MM.1S (cell line): ENCODE results near the gene SEC24B.

ENCODE experiments used
- DNase-seq: peaks from one replicate; pipeline ENCODE4 v3.0.0-alpha.2; 2015
- H2AFZ ChIP-seq: fragments of 300-600 bp; sonication (generic); 2 replicates; pipeline ENCODE4 v1.6.0; 2016; ENCODE audit warnings: antibody characterized with exemption, low read length
- H3F3A ChIP-seq: fragments of 300-600 bp; sonication (generic); 2 replicates; pipeline ENCODE4 v1.6.1; 2016; ENCODE audit warnings: mild to moderate bottlenecking, antibody characterized with exemption, low read length, moderate library complexity, mixed read lengths; ENCODE audit not compliant: insufficient read depth
- H3K27ac ChIP-seq: fragments of 300-600 bp; sonication (generic); 2 replicates; pipeline ENCODE4 v1.5.1; 2016; ENCODE audit warnings: mild to moderate bottlenecking, low read length
- H3K27me3 ChIP-seq: fragments of 300-600 bp; sonication (generic); replicated peaks from 2 replicates; pipeline ENCODE4 v1.6.0; 2016; ENCODE audit warnings: low read length; ENCODE audit not compliant: insufficient read depth
- H3K36me3 ChIP-seq: fragments of 300-600 bp; sonication (generic); replicated peaks from 2 replicates; pipeline ENCODE4 v1.6.1; 2016; ENCODE audit warnings: mild to moderate bottlenecking, low read length, mixed read lengths; ENCODE audit not compliant: insufficient read depth
- H3K4me1 ChIP-seq: fragments of 300-600 bp; sonication (generic); 2 replicates; pipeline ENCODE4 v1.6.1; 2016; ENCODE audit warnings: low read length, mixed read lengths
- H3K4me2 ChIP-seq: fragments of 300-600 bp; sonication (generic); 2 replicates; pipeline ENCODE4 v1.6.0; 2016; ENCODE audit warnings: low read depth, low read length
- H3K4me3 ChIP-seq: fragments of 300-600 bp; sonication (generic); 2 replicates; pipeline ENCODE4 v1.5.1; 2016; ENCODE audit warnings: low read length, mixed read lengths
- H3K79me2 ChIP-seq: fragments of 300-600 bp; sonication (generic); 2 replicates; pipeline ENCODE4 v1.6.1; 2016; ENCODE audit warnings: mixed run types, low read length, mixed read lengths
- H3K9ac ChIP-seq: fragments of 300-600 bp; sonication (generic); 2 replicates; pipeline ENCODE4 v1.6.1; 2016; ENCODE audit warnings: low read length, mixed read lengths
- H3K9me2 ChIP-seq: fragments of 300-600 bp; sonication (generic); replicated peaks from 2 replicates; pipeline ENCODE4 v1.6.1; 2016; ENCODE audit warnings: mild to moderate bottlenecking, low read length, mixed read lengths; ENCODE audit not compliant: insufficient read depth
- H3K9me3 ChIP-seq: fragments of 300-600 bp; sonication (generic); replicated peaks from 2 replicates; pipeline ENCODE4 v1.6.1; 2016; ENCODE audit warnings: mild to moderate bottlenecking, low read length, mixed read lengths; ENCODE audit not compliant: insufficient read depth
- H4K20me1 ChIP-seq: fragments of 300-600 bp; sonication (generic); 2 replicates; pipeline ENCODE4 v1.6.1; 2016; ENCODE audit warnings: mild to moderate bottlenecking, low read length, moderate library complexity, mixed read lengths; ENCODE audit not compliant: insufficient read depth
- EZH2 ChIP-seq: fragments of 300-600 bp; sonication (generic); optimal IDR thresholded peaks from 2 replicates; pipeline ENCODE3; 2017; ENCODE audit warnings: low read depth, mild to moderate bottlenecking, antibody characterized with exemption, low read length, mixed read lengths
- EZH2phosphoT487 ChIP-seq: fragments of 300-600 bp; sonication (generic); IDR thresholded peaks from 2 replicates; pipeline ENCODE4 v1.6.1; 2018; ENCODE audit warnings: antibody characterized with exemption, low read length
- TF ChIP-seq, protein P1 (sequence below): fragments of 300-600 bp; sonication (generic); IDR thresholded peaks from 2 replicates; pipeline ENCODE4 v1.5.1; 2016; ENCODE audit warnings: antibody characterized with exemption, low read length, mixed read lengths

Gene SEC24B

DNA sequence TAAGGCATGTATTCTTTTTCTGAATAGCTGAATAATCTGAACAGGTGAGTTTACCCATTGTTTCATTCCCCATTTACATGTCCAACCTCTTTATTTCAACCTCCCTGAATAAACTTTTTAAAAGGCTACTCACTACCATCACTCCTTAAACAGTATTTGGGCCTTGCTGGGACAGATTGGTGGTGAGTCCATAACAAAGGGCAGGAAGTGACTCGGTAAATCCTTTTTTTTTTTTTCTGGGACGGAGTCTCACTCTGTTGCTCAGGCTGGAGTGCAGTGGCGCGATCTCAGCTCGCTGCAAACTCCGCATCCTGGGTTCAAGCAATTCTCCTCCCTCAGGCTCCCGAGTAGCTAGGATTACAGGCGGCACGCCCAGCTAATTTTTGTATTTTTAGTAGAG is 23.4 kb upstream of the SEC24B start:
- Histone ChIP-seq H3K4me3 (no peak overlapping the region), H3K4me2 (no peak overlapping the region), H3K36me3 (no peaks in the 10 kb centered on the region), H3K79me2 (no peaks in the 10 kb centered on the region), H3K27me3 (no peaks in the 10 kb centered on the region), H4K20me1 (no peaks in the 10 kb centered on the region), H2AFZ (no peak overlapping the region), H3K27ac (no peak overlapping the region), H3K4me1 (no peaks in the 10 kb centered on the region), H3K9ac (no peak overlapping the region), H3K9me2 (no peaks in the 10 kb centered on the region), H3K9me3 (no peaks in the 10 kb centered on the region), H3F3A (no peaks in the 10 kb centered on the region)
- DNase-seq, result no peak
- no peak for TF ChIP-seq EZH2
- TF ChIP-seq, protein P1, sequence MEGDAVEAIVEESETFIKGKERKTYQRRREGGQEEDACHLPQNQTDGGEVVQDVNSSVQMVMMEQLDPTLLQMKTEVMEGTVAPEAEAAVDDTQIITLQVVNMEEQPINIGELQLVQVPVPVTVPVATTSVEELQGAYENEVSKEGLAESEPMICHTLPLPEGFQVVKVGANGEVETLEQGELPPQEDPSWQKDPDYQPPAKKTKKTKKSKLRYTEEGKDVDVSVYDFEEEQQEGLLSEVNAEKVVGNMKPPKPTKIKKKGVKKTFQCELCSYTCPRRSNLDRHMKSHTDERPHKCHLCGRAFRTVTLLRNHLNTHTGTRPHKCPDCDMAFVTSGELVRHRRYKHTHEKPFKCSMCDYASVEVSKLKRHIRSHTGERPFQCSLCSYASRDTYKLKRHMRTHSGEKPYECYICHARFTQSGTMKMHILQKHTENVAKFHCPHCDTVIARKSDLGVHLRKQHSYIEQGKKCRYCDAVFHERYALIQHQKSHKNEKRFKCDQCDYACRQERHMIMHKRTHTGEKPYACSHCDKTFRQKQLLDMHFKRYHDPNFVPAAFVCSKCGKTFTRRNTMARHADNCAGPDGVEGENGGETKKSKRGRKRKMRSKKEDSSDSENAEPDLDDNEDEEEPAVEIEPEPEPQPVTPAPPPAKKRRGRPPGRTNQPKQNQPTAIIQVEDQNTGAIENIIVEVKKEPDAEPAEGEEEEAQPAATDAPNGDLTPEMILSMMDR, result no peak
- no peak for TF ChIP-seq EZH2phosphoT487

DNA sequence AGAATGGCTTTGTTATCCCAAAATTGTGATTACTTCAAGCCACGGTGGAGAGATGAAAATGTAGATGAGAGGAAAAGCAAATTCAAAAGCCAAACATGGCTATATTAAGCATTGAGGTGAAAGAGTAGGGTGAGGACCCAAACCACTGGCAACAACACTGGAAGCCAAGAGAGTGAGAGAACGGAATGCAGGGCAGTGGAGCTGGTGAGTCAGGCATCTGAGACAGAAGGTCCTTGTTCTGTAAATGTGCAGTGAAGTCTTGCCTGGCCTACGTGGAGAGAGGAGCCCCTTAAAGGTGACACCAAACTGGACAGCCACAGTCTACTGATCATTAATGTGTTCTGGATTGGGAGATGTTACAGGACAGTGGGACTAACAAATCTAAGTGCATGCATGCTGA is 22.8 kb upstream of the SEC24B start:
- H3K4me2 ChIP-seq, result no peak overlapping the region
- H2AFZ ChIP-seq, result no peak overlapping the region
- DNase-seq, result no peak
- H3K9ac ChIP-seq, result no peak overlapping the region
- H3F3A ChIP-seq, result no peaks in the 10 kb centered on the region
- TF ChIP-seq, protein P1, result no peak
- TF ChIP-seq EZH2phosphoT487 (no peak), EZH2 (no peak)
- H3K79me2 ChIP-seq, result no peaks in the 10 kb centered on the region
- no peaks in the 10 kb centered on the region for H3K9me2 ChIP-seq
- H3K27me3 ChIP-seq, result no peaks in the 10 kb centered on the region
- no peaks in the 10 kb centered on the region for H3K36me3 ChIP-seq
- no peak overlapping the region for H3K4me3 ChIP-seq
- H3K4me1 ChIP-seq, result no peaks in the 10 kb centered on the region
- no peaks in the 10 kb centered on the region for H3K9me3 ChIP-seq
- no peak overlapping the region for H3K27ac ChIP-seq
- H4K20me1 ChIP-seq, result no peaks in the 10 kb centered on the region

DNA sequence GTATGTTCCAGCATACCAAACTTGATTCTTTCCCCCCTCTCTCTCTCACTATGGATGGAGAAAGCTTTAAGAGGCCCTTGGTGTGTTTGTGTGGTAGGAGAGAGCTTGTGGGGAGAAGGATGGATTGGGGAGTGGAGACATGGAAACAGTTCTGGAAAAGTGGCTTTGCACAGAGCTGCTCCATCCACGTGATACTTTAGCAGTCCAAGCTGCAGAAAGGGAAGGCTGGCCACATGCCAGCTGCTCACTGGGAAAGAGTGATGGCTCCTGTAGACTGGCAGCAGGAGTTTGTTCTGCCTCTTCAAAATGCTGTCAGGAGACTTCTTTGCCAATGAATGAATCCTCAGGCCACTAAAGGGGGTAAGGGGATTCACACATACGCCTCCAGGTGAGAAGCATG is 21.7 kb upstream of the SEC24B start:
- TF ChIP-seq EZH2phosphoT487, result no peak
- no peak for TF ChIP-seq EZH2
- TF ChIP-seq, protein P1, result no peak
- Histone ChIP-seq H3K4me2 (no peak overlapping the region), H3K27ac (no peak overlapping the region), H3K4me3 (no peak overlapping the region), H3K79me2 (no peaks in the 10 kb centered on the region), H3K27me3 (no peaks in the 10 kb centered on the region), H3K4me1 (no peaks in the 10 kb centered on the region), H4K20me1 (no peaks in the 10 kb centered on the region), H3K36me3 (no peaks in the 10 kb centered on the region), H3F3A (no peaks in the 10 kb centered on the region), H2AFZ (no peak overlapping the region), H3K9me3 (no peaks in the 10 kb centered on the region), H3K9ac (no peak overlapping the region), H3K9me2 (no peaks in the 10 kb centered on the region)
- DNase-seq, result no peak

DNA sequence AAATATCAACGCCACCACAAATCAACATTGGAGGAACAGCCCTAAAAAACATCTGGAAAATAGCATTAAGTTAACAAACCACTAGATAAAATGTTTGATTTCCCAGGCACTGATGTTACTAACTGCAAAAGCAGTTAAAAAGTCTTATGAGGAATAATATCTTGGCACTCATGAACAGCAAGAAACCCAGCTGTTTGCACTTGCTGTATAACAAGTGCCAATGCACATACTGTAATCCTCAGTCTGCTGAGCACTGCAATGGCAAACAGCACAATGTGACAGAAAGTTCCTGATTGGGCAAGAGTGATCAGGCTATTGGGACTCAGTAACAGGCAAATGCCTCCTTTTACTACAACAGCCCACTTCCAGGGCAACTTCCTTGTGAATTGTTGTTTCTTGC is 20.8 kb upstream of the SEC24B start:
- Histone ChIP-seq H3K27me3 (no peaks in the 10 kb centered on the region), H3K27ac (no peak overlapping the region)
- TF ChIP-seq, protein P1, result no peak
- TF ChIP-seq EZH2phosphoT487, result no peak
- no peak for TF ChIP-seq EZH2

More for the DNA sequence above, 20.8 kb upstream of the SEC24B start:
- Histone ChIP-seq H3K4me2 (no peak overlapping the region), H3K79me2 (no peaks in the 10 kb centered on the region), H3K9ac (no peak overlapping the region), H3K4me3 (no peak overlapping the region), H3K9me2 (no peaks in the 10 kb centered on the region), H4K20me1 (no peaks in the 10 kb centered on the region), H2AFZ (no peak overlapping the region), H3K9me3 (no peaks in the 10 kb centered on the region), H3F3A (no peaks in the 10 kb centered on the region), H3K4me1 (no peaks in the 10 kb centered on the region), H3K36me3 (no peaks in the 10 kb centered on the region)
- DNase-seq, result no peak
